OCI-LY1 (cell line): ENCODE data around the gene DNAAF2.

Source experiments
- CTCF ChIP-seq: fragments of 200-600 bp; sonication (generic), shearing (Covaris generic); IDR thresholded peaks from 2 replicates; pipeline ENCODE4 v1.5.1; 2017; ENCODE audit warnings: mild to moderate bottlenecking, antibody characterized with exemption, low read length, moderate library complexity, mixed read lengths
- EZH2 ChIP-seq: fragments of 200-600 bp; sonication (generic), shearing (Covaris generic); IDR thresholded peaks from 2 replicates; pipeline ENCODE4 v1.8.0; 2017; ENCODE audit warnings: borderline replicate concordance, mixed run types, mild to moderate bottlenecking, antibody characterized with exemption, low read length, moderate library complexity, mixed read lengths

GRCh38 chr14:49636866-49637265, 1.8 kb upstream of the DNAAF2 start:
- no peak for TF ChIP-seq CTCF
- TF ChIP-seq EZH2: no peak
